MG63 (cell line): ENCODE measurements around the gene KRTAP2-2. TPM values are rescaled to one million over a fixed set of nuclear protein-coding genes. Genes with fewer than 3 reads are reported as not detected.

Experiments used
- DNase-seq: peaks from one replicate; pipeline ENCODE4 v3.0.0-alpha.2; 2020
- H3K27me3 ChIP-seq: fragments of 250-450 bp; sonication (Bioruptor Pico); 2 replicates; pipeline ENCODE4 v1.5.1; 2020; ENCODE audit warnings: mild to moderate bottlenecking, moderate library complexity
- H3K36me3 ChIP-seq: fragments of 250-450 bp; sonication (Bioruptor Pico); 2 replicates; pipeline ENCODE4 v1.5.1; 2020; ENCODE audit warnings: mild to moderate bottlenecking, moderate library complexity
- H3K4me3 ChIP-seq: fragments of 250-450 bp; sonication (Bioruptor Pico); 2 replicates; pipeline ENCODE4 v1.5.1; 2020; ENCODE audit warnings: mild to moderate bottlenecking, moderate library complexity
- H3K9me3 ChIP-seq: fragments of 250-450 bp; sonication (Bioruptor Pico); 2 replicates; pipeline ENCODE4 v1.5.1; 2020; ENCODE audit warnings: mild to moderate bottlenecking, moderate library complexity
- total RNA-seq: library from RNA; depleted of rRNA; stranded (reverse); fragments of >200 nt; shearing (Covaris generic); gene quantifications from 2 replicates; pipeline ENCODE4 v1.2.3, GENCODE V29; 2014; ENCODE audit warnings: low replicate concordance; rRNA removed

KRTAP2-2 gene
- total RNA-seq, 1 experiment from 2014 or later: not detected

- H3K9me3 ChIP-seq: no peaks in the 10 kb centered on the region; the same call in 1 of the 2 replicates
- DNase-seq: no peak
Measured at GRCh38 chr17:41012326-41013120, 42.5 kb downstream of the KRTAP2-2 start.

GRCh38 chr17:41010441-41010840 lies 44.6 kb downstream of the KRTAP2-2 start:
- H3K36me3 ChIP-seq: no peaks in the 10 kb centered on the region

More at GRCh38 chr17:41012326-41013120, 42.5 kb downstream of the KRTAP2-2 start:
- Histone ChIP-seq H3K4me3 (no peak overlapping the region), H3K27me3 (no peaks in the 10 kb centered on the region), H3K36me3 (no peaks in the 10 kb centered on the region)

DNA sequence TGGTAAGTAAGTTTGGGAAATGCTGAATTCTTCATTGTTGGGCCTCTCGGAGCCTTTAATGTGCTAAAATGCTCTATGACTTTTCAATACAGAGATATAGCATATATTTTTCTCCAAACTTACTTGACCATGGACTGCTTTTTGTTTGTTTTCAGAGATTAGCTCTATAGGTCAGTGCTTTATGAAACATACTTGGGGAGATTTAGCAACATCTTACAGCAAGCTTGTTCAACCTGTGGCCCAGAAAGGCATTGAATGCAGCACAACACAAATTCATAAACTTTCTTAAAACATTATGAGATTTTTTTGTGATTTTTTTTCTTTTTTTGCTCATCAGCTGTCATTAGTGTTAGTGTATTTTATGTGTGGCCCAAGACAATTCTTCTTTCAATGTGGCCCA lies 45.1 kb downstream of the KRTAP2-2 start:
- Histone ChIP-seq H3K27me3 (no peaks in the 10 kb centered on the region), H3K36me3 (no peaks in the 10 kb centered on the region), H3K4me3 (no peak overlapping the region), H3K9me3 (no peaks in the 10 kb centered on the region; the same call in 1 of the 2 replicates)
- DNase-seq: no peak

More at GRCh38 chr17:41010441-41010840, 44.6 kb downstream of the KRTAP2-2 start:
- DNase-seq: no peak
- Histone ChIP-seq H3K9me3 (no peaks in the 10 kb centered on the region; the same call in 1 of the 2 replicates), H3K27me3 (no peaks in the 10 kb centered on the region), H3K4me3 (no peak overlapping the region)

DNA sequence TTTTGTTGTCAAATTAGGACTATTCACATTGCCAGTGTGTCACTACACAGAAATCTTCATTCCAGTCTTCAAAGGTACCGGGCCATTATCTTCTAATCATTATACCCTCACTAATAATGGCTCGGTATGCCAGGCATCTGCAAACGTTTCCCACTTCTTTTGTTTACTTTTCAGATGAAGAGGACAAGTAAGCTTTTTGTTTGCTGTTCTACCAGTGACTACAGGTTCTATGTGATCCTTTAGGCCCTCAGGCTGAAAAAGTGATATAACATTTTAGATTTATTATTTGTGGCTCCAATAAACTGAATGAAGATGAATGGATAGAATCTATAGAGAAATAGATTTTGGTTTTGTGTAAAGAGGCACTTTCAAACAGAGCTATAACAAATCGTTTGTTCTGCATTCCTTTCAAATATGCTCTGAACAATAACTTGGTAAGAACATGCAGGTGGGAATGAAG lies 45.7 kb downstream of the KRTAP2-2 start:
- H3K9me3 ChIP-seq: no peaks in the 10 kb centered on the region
- DNase-seq: no peak
- no peak overlapping the region for H3K4me3 ChIP-seq
- no peaks in the 10 kb centered on the region for H3K36me3 ChIP-seq
- no peaks in the 10 kb centered on the region for H3K27me3 ChIP-seq

- H3K4me3 ChIP-seq: no peak within 1 kb of the TSS
- no peaks in the 10 kb centered on the region for H3K9me3 ChIP-seq
- no peak for DNase-seq
- no peaks in the 10 kb centered on the region for H3K27me3 ChIP-seq
- H3K36me3 ChIP-seq: no peaks in the 10 kb centered on the region
Measured at GRCh38 chr17:41008811-41009210, 46.2 kb downstream of the KRTAP2-2 start, which contains the start of gene KRTAP3-1. Gene KRTAP3-1 (minus strand): TSS chr17:41009128. CDS start chr17:41009074, 54 bp downstream.

Other genes starting within 250 kb of the KRTAP2-2 start
- gene KRT10, start 232.6 kb downstream of the KRTAP2-2 start, total RNA-seq: 48.4 and 70.6 TPM in 2 replicates
- gene KRT12, start 188.0 kb downstream of the KRTAP2-2 start, total RNA-seq: not detected in 2 replicates
- not detected in 2 replicates for gene KRT20, start 170.0 kb downstream of the KRTAP2-2 start, total RNA-seq
- gene KRT23, start 117.6 kb downstream of the KRTAP2-2 start, total RNA-seq: 0.07 TPM in 1 of 2 replicates, not detected in the other
- not detected in 2 replicates for gene KRT39, start 88.3 kb downstream of the KRTAP2-2 start, total RNA-seq
- gene KRT40, start 70.9 kb downstream of the KRTAP2-2 start, total RNA-seq: not detected in 2 replicates
- not detected in 2 replicates for gene KRTAP3-3, start 61.1 kb downstream of the KRTAP2-2 start, total RNA-seq
- not detected in 2 replicates for gene KRTAP3-2, start 55.3 kb downstream of the KRTAP2-2 start, total RNA-seq
- not detected in 2 replicates for gene KRTAP3-1, start 46.1 kb downstream of the KRTAP2-2 start, total RNA-seq
- 1.2 and 3.2 TPM in 2 replicates for gene KRTAP1-5, start 28.0 kb downstream of the KRTAP2-2 start, total RNA-seq
- not detected in 2 replicates for gene KRTAP1-4, start 25.0 kb downstream of the KRTAP2-2 start, total RNA-seq
- not detected in 2 replicates for gene KRTAP1-3, start 20.4 kb downstream of the KRTAP2-2 start, total RNA-seq
- 0.33 TPM in 1 of 2 replicates, not detected in the other for gene KRTAP1-1, start 13.8 kb downstream of the KRTAP2-2 start, total RNA-seq
- gene KRTAP2-1, start 7.9 kb downstream of the KRTAP2-2 start, total RNA-seq: not detected in 2 replicates
- gene KRTAP2-3, start 4.9 kb upstream of the KRTAP2-2 start, total RNA-seq: 0.33 TPM in 1 of 2 replicates, not detected in the other
- not detected in 2 replicates for gene KRTAP2-4, start 10.6 kb upstream of the KRTAP2-2 start, total RNA-seq
- gene KRTAP4-7, start 28.9 kb upstream of the KRTAP2-2 start, total RNA-seq: not detected in 2 replicates
- not detected in 2 replicates for gene KRTAP4-8, start 42.9 kb upstream of the KRTAP2-2 start, total RNA-seq
- gene KRTAP4-16, start 47.0 kb upstream of the KRTAP2-2 start, total RNA-seq: not detected in 2 replicates
- gene KRTAP4-9, start 50.2 kb upstream of the KRTAP2-2 start, total RNA-seq: not detected in 2 replicates
- gene KRTAP4-11, start 63.1 kb upstream of the KRTAP2-2 start, total RNA-seq: not detected in 2 replicates
- not detected in 2 replicates for gene KRTAP4-12, start 69.0 kb upstream of the KRTAP2-2 start, total RNA-seq
- gene KRTAP4-6, start 85.3 kb upstream of the KRTAP2-2 start, total RNA-seq: not detected in 2 replicates
- not detected in 2 replicates for gene KRTAP4-5, start 94.6 kb upstream of the KRTAP2-2 start, total RNA-seq
- not detected in 2 replicates for gene KRTAP4-4, start 105.5 kb upstream of the KRTAP2-2 start, total RNA-seq
- not detected in 2 replicates for gene KRTAP4-3, start 113.0 kb upstream of the KRTAP2-2 start, total RNA-seq
- not detected in 2 replicates for gene KRTAP4-2, start 123.0 kb upstream of the KRTAP2-2 start, total RNA-seq
- not detected in 2 replicates for gene KRTAP4-1, start 129.7 kb upstream of the KRTAP2-2 start, total RNA-seq
- gene KRTAP9-1, start 134.7 kb upstream of the KRTAP2-2 start, total RNA-seq: not detected in 2 replicates
- not detected in 2 replicates for gene KRTAP9-2, start 171.4 kb upstream of the KRTAP2-2 start, total RNA-seq
- gene KRTAP9-3, start 177.2 kb upstream of the KRTAP2-2 start, total RNA-seq: not detected in 2 replicates
- not detected in 2 replicates for gene KRTAP9-8, start 182.8 kb upstream of the KRTAP2-2 start, total RNA-seq
- gene KRTAP9-4, start 194.5 kb upstream of the KRTAP2-2 start, total RNA-seq: not detected in 2 replicates
- gene KRTAP9-9, start 200.2 kb upstream of the KRTAP2-2 start, total RNA-seq: not detected in 2 replicates
- not detected in 2 replicates for gene KRTAP9-6, start 210.1 kb upstream of the KRTAP2-2 start, total RNA-seq
- not detected in 2 replicates for gene KRTAP9-7, start 220.5 kb upstream of the KRTAP2-2 start, total RNA-seq
- not detected in 2 replicates for gene KRTAP29-1, start 247.6 kb upstream of the KRTAP2-2 start, total RNA-seq